C4-2B (cell line): ENCODE measurements around the gene ATP8B4.

Experiments used
- H3K27ac ChIP-seq: fragments of 450-650 bp; 2 replicates; pipeline ENCODE4 v1.5.1; 2017
- CTCF ChIP-seq: fragments of 450-650 bp; conservative IDR thresholded peaks from 2 replicates; pipeline ENCODE4 v1.5.1; 2017; ENCODE audit warnings: mild to moderate bottlenecking
- ZFX ChIP-seq: fragments of 450-650 bp; IDR thresholded peaks from 2 replicates; pipeline ENCODE4 v1.6.1; 2017

Gene ATP8B4

DNA sequence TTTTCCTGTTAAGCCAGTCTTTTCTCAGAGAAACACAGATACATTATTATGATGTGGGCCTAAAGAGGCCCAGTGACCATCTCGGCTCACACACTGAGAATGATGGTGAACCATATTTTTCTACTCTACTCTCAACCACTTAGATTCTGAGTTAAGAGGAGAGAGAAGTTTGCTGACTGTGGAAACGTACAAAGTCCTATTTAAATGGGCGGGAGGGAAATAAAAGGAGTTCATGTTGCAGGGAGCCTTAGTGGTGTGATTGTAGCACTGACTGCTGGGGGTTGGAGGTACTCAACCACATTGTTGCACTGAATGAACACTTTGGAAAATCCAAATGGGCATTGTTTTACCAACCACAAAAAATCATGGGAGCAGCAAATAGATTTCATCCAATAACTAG lies 51.0 kb downstream of the ATP8B4 start:
- H3K27ac ChIP-seq: no peak overlapping the region
- TF ChIP-seq ZFX: no peak
- TF ChIP-seq CTCF: no peak

DNA sequence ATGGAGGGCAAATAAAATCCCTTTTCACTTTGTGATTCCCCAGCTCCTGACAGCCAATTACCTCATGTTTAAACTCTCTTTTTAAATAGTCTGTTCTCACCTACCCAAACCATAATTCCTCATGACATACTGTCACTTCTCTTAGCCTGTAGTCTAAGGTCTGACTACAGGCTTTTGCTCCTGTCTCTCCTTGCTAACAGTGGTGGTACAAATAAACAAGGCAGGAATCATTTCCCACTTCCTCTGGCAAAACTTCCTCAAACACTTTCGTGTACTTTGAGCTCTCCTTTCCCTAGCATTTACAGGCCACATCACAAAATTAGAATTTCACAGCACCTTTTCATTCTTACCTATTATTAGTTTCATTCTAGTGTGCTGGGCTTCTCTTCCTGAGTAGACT lies 51.8 kb downstream of the ATP8B4 start:
- H3K27ac ChIP-seq: no peak overlapping the region
- TF ChIP-seq CTCF: no peak
- no peak for TF ChIP-seq ZFX

DNA sequence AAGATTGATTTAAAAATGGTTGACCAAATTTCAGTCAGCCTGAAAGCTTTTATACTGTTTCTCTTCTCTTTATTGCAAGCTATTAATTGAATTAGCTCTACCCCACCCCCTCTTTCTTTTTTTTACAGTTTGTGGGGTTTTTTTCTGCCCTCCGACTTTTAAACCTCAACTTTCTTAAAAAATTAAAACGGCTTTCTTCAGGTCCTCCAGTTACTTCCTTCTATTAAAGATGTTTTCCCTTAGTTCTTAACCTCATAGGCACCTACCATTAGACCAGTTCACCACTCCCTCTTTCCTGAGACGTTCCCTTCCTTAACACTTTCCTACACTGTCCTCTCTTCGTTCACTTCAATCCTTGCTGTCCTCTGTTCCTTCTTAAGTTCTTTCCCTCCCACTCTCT lies 52.4 kb downstream of the ATP8B4 start:
- TF ChIP-seq CTCF (no peak), ZFX (no peak)
- no peak overlapping the region for H3K27ac ChIP-seq

DNA sequence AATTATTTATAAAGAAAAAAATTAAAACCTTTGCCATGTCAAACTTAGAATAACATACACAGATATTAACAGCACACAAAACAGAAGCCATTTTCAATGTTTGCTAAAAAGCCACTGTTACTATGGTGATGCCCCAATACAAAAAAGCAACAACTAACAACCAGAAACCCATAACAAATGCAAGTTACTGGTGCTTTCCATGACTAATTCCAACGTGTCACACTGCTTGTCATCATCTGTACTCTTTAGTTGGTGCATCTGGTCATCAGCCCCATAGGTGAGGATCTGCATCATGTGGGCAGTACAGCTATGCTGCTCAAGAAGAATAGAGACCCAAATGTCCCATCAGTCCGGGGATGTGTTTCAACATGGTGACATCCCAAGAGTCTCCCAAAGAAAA lies 52.8 kb downstream of the ATP8B4 start:
- no peak for TF ChIP-seq ZFX
- no peak for TF ChIP-seq CTCF
- H3K27ac ChIP-seq: no peak overlapping the region

- TF ChIP-seq ZFX (no peak), CTCF (no peak)
- H3K27ac ChIP-seq: no peak overlapping the region
Observed at GRCh38 chr15:50065279-50065678, 53.8 kb downstream of the ATP8B4 start.

GRCh38 chr15:50064673-50065072 lies 54.4 kb downstream of the ATP8B4 start:
- no peak for TF ChIP-seq ZFX
- TF ChIP-seq CTCF: no peak
- no peak overlapping the region for H3K27ac ChIP-seq

- TF ChIP-seq CTCF (no peak), ZFX (no peak)
- H3K27ac ChIP-seq: no peak overlapping the region
Observed at GRCh38 chr15:50063226-50063625, 55.8 kb downstream of the ATP8B4 start.

DNA sequence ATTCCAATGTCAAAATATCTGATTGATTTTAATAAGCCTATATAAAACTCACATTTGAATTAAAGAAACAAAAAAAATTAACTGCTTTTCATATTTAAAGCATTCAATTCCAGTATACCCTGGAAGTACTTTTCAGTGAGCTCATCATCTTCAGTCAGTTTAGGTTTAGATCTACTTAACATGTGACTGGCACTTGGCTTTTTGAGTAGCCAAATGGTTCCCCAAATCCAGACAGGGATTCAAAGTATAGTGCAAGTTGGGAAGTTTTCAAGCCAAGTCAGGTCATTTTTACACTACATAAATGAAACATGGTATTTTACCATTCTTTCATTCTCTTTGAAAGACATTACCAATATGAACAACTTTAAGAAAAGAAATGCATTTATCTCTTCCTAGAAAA lies 57.5 kb downstream of the ATP8B4 start:
- no peak overlapping the region for H3K27ac ChIP-seq
- TF ChIP-seq CTCF (no peak), ZFX (no peak)
